KBM-7 (cell line): ENCODE measurements around the gene MPC1.
A peak's percentile ranks its signal among the peaks of the same experiment; 100 is the strongest.
"Not testable (repeated sequence)": the region's sequence is repeated elsewhere in the genome, so short reads cannot be mapped to it uniquely, and the experiment has no call there.

Source experiments
- DNase-seq: peaks from one replicate; pipeline ENCODE4 v3.0.0-alpha.2; 2015
- in situ Hi-C: fragments of 300-500 bp; cut with MboI; formaldehyde crosslinking; loops from 2 replicates; pipeline ENCODE4 v1.14.3; 2020; ENCODE audit warnings: low sequenced_read_pairs, low pct_unique_long_range_greater_than_20kb, mixed read lengths

MPC1 gene

DNA sequence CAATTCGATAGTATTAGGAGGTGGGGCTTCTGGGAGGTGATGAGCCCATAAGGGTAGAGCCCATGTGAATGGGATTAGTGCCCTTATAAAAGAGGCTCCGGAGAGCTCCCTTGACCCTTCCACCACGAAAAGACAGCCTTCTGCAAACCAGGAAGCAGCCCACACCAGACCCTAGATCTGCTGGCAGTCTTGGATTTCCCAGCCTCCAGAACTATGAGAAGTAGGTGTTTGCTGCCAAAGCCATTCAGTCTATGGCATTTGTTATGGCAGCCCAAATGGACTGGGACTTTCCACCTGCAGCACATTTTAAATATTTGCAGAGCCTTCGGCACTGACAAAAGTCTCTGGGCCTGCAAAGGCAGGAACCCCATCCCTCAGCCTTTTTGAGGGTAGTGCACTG, 28.6 kb downstream of the MPC1 start:
- in situ Hi-C loops = no loop called here
- no peak for DNase-seq

DNA sequence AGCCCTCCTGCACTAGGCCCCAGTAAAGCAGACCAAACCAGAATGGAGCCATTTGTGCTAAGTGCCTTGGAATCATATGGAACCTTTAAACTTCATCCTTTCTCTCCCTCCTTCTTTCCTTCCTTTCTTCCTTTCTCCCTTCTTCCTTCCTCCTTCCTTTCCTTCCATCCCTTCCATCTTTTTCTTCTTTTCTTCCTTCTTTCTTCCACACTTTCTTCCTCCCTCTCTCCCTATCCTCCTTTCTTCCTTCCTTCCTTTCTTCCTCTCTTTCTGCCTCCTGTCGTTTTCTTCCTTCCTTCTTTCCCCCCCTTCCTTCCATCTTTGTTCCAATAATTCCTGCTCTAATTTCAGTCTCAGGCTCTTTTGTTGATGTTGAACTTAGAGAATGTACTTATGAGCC, 29.2 kb downstream of the MPC1 start:
- DNase-seq = no peak
- in situ Hi-C loops = no loop called here

DNA sequence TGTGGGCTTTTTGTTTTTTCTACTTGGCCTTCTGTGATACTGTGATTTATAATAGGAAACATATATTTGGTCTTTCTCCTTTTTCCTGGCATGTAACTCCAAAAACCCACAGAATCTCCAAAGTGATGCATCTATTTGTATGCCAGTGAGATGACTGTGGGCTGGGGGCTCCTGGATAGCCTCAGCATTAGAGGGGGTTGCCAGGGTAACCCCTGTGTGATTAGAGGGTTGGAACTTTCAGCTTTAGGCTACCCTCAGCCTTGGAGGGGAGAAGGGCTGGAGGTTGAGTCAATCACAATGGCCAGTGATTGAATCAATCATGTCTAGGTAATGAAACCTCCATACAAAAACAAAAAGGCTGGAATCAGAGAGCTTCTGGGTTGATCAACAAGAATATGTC, 29.8 kb downstream of the MPC1 start:
- in situ Hi-C loops = no loop called here
- DNase-seq = no peak

DNA sequence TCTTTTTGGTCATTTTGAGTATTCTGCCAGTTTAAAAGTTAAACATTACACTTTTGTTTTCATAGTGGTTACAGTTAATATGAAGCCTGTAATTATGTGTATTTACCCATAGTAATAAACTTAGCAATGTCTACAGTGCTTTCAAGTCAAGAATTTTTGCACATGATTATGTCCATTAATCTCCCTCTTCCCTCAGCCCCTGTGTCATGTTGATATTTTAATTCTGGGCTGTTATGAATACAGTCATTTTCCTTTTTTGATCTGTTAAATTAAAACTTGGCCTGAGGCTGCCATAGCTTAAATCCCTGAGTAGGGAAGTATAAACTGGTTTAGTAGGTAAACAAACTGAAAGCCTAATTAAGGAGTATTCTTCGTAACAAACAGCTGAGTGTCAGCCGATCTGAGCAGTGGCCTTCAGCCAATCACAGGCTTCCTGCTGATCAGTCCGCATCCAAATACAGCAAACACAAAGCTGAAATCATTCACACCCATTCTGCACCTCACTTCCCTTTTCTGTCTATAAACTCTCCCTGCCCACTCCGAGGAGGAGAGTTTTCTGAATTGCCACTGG, 30.9 kb downstream of the MPC1 start:
- in situ Hi-C loops = no loop called here
- peak; percentile 73 for DNase-seq

DNA sequence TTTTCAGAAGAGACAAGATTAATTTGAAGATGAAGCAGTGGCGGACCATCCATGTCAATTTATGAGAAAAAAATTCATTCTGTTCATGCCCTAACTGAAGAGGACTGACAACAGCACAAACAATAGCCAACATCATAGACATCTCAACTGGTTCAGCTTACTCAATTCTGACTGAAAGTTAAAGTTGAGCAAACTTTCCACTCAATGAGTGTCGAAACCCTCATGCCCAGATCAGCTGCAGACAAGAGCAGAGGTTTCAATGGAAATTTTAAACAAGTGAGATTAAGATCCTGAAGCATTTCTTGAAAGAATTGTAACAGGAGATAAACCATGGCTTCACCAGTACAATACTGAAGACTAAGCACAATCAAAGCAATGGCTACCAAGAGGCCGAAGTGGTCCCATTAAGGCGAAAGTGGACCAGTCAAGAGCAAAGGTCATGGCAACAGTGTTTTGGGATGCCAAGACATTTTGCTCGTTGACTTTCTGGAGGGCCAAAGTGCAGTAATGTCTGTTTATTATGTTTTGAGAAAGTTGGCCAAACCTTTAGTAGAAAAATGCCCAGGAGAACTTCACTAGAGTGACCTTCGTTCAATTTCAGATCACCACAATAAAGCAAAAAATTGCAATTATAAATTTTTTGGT, 34.3 kb downstream of the MPC1 start:
- DNase-seq = no peak
- in situ Hi-C loops = no loop called here

DNA sequence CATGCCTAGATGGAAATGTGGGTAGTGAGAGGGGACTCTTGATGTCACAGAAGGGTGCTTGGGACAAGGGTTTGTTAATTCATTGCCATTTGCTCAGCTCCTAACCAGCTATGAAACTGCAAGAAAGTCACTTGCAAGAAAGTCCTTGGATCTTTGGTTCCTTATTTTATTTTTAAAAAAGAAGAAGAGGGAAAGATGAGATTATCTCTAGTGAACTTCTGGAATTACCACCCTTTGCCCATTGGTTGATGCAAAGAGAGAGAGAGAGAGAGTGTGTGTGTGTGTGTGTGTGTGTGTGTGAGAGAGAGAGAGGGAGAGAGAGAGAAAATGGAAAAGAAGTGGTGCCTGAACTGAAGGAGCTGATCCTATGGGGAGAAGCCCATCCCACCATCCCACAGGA, 35.8 kb downstream of the MPC1 start:
- in situ Hi-C loops = no loop called here
- DNase-seq = peak; percentile 39

DNA sequence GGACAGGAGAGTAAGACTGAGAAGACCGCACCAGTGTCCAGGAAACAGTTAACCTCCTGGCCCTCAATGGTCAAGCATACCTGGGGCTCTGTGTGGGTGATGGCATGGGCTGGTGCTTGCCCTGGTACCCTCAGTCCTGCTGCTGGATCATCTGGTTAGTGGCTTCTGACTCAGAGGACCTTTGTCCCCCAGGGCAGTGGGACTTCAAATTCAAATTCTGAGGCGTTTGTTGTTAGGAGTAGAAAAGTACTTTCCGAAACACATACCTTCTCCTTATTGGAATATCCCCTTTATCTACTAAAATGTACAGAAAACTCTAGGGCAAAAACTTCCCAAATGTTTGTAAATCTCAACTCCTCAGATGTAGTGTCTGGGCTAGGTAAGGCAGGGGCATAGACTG, 36.3 kb downstream of the MPC1 start:
- in situ Hi-C loops = no loop called here
- DNase-seq = no peak

DNA sequence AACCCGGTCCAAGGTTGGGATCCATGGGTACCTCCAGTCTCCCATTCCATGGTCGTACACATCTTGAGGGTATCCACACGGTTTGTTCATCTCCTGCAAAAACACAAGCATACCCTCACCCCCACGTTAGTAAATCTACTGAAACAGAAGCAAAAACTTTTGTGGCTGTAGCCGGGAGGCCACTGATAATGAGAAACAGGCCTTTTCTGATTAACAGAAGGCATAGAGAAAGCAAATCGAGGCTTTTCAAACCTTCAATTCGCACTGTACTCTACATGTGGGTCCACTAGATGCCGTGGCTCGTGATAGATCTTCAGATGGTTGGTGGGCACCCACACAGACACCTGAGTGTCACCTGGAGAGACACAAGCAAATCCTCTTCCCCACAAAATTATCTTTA, 37.1 kb downstream of the MPC1 start:
- in situ Hi-C loops, DNase-seq: not testable (repeated sequence)

DNA sequence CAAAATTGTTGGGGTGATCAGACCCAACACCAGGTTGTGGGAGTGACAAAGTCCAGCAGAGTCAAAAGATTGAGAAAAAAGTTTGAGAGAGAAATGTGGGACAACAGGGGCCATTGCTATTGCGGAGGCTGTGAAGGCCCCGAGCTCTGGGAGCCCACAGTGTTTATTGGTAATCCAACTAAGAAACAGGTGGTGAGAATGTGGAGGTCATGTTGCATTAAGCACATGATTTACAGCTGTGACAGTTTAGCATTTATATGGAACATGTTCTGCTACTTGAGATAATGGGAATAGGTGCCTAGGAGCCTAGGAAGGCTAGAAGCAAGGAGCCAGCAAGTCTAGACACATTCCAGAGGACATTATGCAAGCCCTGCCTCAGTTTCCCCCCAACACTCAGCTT, 37.8 kb downstream of the MPC1 start:
- in situ Hi-C loops, DNase-seq: not testable (repeated sequence)

DNA sequence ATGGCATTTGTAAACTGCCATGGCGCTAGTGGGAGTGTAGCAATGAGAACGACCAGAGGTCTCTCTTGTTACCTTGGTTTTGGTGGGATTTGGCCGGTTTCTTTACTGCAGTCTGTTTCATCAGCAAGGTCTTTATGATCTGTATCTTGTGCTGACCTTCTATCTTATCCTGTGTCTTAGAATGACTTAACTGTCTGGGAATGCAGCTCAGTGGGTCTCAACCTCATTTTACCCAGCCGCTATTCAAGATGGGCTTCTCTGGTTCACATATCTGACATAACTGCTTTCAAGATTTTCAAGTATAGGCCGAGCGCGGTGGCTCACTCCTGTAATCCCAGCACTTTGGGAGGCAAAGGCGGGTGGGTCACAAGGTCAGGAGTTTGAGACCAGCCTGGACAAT, 38.5 kb downstream of the MPC1 start:
- no peak for DNase-seq
- in situ Hi-C loops = no loop called here

DNA sequence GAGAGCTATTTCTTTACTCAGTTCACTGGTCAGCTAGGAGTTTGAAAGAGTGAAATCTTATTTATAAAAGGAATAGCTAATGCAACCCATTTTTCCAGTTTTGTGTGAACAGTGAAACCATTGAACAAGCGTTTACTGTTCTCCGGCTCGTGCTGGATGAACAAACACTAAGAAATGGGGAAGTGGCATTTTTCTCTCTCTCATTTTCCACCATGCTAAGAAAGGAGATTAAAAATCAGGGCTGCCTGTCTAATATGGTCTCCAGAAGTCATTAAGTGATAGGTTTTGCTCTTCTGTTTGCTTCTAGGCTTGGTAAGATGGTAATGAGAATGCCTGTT, 39.6 kb downstream of the MPC1 start:
- in situ Hi-C loops = no loop called here
- DNase-seq = peak; percentile 79

DNA sequence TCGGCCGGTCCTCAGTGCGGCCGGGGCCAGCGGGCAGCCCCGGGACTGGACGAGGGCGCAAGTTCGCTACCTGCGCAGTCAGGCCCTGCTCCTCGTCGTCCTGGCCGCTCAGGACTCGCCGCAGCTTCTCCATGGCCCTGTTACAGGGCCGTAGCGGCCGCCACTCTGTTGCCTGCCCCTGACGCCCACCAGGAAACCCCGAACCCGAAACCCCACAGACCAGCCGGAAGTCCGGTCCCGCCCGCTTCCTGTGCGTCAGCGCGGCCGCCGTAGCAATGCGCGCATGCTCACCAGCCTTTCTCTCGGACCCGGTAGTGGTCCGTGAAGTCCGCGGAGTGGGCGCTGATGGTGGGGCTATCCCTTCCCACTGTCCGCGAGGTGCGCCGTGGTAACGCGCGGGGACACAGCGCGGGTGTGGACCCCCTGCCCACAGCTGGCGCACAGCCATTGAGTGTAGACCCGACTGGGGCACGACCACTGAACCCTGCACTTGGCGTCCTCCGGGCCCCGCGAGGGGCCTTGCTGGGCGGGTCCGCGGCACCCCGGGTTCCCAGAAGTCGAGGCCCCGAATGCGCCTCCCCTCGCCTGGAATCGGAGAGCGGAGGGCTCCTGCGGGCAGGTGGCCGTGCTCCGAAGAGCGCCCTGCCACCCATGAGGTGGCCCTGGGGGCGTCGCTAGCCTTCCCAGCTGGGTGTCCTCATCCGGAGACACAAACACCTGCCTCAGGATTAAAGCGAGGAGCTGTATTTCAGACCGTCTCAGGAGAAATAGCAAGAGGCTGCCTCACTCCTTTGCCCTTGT, 40.2 kb downstream of the MPC1 start, which contains the start of gene SFT2D1:
Gene SFT2D1, minus strand, starts transcription at position 197 of the 801 bp plus-strand sequence. Its CDS starts 64 bp downstream, at position 133.
- in situ Hi-C loops = no loop called here
- peak; percentile 96 for DNase-seq

DNA sequence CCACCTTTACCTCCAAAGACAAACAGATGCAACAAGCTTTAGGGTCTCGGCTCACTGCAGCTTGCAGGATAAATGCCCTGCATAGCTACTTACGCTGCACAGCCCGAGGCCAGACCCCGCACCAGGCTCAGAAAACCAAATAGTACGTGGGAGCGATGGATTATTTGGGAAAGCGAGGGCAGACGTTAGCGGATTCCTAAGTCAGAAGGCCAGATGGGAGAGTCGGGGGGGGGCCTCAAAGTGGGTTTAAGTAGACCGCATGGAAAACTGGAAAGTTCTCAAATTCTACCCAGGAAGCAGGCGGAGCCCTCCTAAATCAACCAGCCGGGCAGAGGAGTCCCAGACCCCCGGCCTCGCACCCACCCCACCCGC, 40.8 kb downstream of the MPC1 start:
- no peak for DNase-seq
- in situ Hi-C loops = no loop called here

DNA sequence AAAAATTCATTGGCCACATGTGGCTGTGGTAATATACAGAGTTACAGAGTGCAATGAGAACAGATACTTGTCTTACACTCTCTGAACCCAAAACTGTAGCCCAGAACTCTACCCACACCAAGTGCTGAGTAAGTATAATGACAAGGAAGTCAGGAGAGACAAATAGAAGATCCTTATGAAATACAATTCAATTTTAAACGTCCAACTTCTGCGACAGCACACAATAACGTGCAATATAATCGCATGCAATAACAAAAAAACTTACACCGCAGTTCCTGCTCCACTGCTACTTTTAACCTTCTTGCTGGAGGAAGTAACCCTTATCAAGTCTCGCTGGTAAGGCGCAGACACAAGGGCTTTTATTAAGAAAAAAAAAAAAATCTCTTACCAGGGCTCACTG, 41.3 kb downstream of the MPC1 start:
- peak; percentile 68 for DNase-seq
- in situ Hi-C loops = no loop called here

DNA sequence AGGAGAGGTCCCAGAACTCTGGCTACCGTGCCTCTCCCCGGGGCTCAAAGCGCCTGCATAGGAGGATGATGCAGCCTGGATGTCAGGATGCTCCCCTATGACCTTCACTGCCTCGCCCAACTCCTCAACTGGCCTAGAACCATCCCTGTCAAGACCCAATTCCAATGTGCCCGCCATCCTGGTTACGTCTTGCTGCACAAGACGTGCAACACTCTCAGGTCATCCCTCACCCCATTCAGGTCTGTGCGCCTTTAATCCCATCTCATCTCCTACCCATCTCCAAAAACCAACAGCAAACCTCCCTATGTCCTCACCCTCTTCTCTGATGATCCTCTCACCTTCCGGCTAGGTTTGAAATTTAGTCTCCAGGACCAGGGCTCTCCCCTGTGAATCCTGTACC, 43.9 kb downstream of the MPC1 start:
- DNase-seq = no peak
- in situ Hi-C loops = no loop called here

DNA sequence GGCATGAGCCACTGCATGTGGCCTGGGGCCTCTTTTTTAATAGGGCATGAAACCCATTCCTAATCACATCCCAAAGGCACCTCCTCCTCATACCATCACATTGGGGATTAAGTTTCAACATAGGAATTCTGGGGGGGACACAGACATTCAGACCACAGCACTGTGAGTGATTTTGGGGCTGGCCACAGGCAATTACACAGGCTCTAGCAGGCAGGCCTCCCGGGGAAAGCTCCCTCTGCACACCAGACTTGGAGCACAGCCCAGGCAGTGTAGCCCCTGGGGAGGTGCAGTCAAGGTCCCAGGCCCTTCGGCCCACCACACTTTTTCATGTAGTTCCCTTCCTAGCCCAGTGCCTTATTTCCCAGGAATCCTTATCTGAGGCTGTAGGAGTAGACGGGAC, 45.9 kb downstream of the MPC1 start:
- in situ Hi-C loops = no loop called here
- DNase-seq = no peak

DNA sequence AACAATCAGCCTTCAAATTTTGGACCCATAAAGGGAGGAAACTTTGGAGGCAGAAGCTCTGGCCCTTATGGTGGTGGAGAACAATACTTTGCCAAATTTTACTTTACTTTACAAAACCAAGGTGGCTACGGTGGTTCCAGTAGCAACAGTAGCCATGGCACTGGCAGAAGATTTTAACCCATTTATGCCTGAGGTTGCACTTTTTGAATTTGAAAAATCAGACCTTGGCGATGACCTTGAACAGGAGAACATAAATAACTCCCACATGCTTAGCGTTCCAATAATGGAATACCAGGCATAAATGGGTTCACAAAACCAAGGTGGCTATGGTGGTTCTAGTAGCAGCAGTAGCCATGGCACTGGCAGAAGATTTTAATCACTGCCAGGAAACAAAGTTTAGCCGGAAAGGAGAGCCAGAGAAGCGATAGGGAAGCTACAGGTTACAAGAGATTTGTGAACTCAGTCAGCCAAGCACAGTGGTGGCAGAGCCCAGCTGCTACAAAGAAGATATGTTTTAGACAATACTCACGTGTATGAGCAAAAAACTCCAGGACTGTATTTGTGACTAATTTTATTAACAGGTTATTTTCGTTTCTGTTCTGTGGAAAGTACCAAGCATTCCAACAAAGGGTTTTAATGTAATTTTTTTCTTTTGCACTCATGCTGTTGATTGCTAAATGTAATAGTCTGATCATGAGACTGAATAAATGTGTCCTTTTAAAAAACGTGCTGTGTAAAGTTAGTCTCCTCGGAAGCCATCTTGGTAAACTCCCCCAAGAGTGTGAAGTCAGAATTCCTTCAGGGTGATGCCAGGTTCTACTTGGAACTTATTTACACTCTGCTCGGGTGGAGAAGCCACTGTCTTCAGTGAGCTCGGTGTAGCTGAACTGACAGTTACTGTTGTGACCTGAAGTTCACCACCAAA, 47.1 kb downstream of the MPC1 start:
- DNase-seq = no peak
- in situ Hi-C loops = no loop called here

DNA sequence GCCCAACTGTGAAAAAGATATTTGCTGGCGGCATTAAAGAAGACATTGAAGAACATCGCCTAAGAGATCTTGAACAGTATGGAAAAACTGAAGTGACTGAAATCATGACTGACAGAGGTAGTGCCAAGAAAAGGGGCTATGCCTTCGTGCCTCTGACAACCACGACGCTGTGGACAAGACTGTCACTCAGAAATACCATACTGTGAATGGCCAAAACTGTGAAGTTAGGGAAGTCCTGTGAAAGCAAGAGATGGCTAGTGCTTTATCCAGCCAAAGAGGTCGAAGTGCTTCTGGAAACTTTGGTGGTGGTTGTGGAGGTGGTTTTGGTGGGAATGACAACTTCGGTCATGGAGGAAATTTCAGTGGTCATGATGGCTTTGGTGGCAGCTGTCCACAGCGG, 47.9 kb downstream of the MPC1 start:
- no peak for DNase-seq
- in situ Hi-C loops = no loop called here

DNA sequence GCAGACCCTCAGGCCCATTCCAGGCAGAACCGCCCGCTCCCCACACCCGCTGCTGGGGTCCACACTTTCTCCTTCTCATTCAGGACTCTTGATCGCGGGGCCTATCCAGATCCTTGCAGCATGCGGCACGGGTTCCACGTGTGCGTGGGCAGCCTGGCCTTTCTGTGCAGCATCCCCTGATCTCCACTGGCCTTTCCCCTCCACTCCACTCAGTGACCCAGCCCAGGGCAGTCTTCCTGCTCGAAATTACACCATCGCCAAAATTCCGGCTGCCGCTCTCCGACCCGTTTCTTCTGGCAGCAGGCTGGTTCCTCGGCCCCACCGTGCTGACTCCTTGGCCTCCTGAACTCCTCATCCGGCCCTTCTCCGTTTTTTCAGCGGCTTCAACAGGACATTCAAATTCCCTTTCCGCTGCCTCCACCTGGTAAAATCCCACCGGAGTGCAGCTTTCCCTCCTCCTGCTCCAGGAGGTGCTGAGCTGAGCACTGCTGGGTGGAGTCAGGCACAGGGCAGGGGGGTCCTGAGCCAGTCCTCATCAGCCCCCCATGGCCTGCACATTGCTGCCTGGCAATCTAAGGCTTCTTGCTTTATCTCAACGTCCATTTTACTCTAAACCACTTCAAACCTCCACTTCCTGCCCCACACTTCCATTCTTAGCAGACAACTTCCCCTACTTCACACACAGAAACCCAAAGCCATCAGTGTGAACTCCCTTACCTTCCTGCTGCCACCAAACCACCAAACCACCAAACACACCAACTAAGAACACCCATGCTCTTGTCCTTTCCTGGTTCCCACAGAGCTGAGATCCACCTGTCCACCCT, 49.4 kb downstream of the MPC1 start:
- in situ Hi-C loops = no loop called here
- DNase-seq = peak; percentile 68
